Iris pigment epithelial cell (primary cell): ENCODE measurements around the gene STUB1.

Source experiments
- DNase-seq: peaks from one replicate; pipeline ENCODE4 v3.0.0-alpha.2; 2011; ENCODE audit warnings: low read depth

The STUB1 gene

DNA sequence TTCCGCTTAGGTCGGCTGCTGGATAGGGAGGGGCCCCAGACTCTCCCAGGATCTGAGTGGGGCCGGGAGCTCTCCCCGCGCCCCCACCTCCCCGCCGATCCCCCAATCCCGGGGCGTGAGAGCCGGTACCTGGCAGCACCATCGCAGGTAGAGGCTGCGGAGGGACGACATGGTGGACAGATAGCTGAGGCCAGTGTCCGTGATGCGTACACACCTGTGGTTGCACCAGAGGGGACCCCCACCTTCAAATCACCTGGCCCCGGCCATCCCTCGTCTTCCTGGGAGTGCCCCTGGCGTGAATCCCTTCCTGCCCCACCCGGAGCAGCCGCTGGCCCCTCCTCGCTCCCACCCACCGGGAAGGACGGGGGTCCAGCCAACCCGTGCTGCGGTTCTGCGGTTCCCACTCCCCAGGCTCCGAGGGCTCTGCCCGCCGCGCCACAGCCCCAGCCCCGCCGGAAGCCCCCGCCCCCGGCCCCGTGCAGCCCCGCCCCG is 14.7 kb downstream of the STUB1 start:
- DNase-seq, result no peak

DNA sequence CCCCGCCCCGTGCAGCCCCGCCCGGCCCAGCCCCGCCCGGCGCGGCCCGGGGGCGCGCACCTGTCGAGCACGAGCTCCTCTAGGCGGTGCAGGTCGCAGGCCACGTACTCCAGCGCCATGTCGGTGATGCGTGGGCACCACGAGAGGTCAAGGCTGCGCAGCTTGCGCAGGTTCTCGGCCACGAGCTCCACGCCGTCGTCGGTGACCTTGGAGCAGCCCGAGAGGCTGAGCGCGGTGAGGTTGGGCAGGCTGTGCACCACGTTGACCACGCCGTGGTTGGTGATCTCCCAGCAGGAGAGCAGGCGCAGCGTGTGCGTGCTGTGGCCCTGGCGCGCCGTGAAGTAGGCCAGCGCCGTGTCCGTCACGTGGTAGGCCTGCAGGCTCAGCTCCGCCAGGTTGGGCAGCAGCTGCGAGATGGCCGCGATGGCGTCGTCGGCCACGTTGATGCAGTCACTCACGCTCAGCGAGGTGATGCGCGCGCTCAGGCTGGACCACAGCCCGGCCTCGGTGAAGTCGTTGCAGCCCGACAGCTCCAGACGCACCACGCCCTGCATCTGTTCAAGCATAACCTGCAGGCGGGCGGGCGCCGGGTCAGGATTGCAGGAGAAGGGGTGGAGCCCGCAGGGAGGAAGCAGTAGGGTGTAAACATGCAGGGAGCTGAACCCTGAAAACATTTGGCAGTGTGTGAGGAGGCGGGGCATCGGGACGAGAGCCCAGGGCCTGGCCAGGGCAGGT is 15.3 kb downstream of the STUB1 start:
- DNase-seq, result no peak

- DNase-seq, result no peak
Observed at GRCh38 chr16:698911-699671, 18.9 kb downstream of the STUB1 start.

- DNase-seq, result no peak
Observed at GRCh38 chr16:700684-701584, 20.7 kb downstream of the STUB1 start.

DNA sequence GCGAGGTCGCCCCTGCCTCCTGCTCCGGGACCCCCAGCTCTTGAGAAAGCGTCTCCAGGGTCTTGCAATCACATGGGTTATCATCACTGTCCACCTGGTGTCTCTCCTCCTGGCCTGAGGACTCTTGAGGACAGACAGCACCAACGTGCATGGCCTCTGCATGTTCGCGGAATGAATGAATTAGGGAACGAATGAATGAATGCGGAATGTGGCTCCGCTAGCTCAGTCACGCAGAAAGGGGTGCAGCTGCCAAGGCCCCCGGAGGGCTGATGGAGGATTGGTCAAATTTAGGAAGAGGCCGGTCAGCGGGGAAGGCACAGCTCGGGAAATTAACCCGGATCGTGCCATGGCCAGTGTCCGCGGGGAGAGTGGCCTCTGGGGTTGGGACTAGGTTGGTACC is 22.1 kb downstream of the STUB1 start:
- no peak for DNase-seq

GRCh38 chr16:703406-703805 is 23.2 kb downstream of the STUB1 start:
- no peak for DNase-seq

DNA sequence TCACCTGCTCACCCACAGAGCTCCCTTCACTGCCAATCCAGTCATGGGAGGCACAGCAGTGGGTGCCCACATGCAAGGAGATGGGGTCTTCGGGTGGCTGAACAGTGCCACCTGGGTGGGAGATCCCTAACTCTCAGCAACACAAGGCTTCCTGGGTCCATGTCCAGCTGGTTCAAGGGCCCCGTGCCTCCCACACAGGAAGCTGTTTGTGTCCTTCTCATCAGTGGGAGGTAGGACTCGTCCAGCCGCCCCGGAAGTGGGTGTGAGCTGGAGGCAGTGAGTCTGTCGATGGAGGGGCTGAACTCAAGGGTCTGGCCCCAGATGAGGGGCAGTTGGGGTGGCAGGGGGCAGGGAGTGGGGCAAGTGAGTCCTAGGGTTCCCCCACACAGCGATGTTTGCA is 23.8 kb downstream of the STUB1 start:
- DNase-seq, result no peak

DNA sequence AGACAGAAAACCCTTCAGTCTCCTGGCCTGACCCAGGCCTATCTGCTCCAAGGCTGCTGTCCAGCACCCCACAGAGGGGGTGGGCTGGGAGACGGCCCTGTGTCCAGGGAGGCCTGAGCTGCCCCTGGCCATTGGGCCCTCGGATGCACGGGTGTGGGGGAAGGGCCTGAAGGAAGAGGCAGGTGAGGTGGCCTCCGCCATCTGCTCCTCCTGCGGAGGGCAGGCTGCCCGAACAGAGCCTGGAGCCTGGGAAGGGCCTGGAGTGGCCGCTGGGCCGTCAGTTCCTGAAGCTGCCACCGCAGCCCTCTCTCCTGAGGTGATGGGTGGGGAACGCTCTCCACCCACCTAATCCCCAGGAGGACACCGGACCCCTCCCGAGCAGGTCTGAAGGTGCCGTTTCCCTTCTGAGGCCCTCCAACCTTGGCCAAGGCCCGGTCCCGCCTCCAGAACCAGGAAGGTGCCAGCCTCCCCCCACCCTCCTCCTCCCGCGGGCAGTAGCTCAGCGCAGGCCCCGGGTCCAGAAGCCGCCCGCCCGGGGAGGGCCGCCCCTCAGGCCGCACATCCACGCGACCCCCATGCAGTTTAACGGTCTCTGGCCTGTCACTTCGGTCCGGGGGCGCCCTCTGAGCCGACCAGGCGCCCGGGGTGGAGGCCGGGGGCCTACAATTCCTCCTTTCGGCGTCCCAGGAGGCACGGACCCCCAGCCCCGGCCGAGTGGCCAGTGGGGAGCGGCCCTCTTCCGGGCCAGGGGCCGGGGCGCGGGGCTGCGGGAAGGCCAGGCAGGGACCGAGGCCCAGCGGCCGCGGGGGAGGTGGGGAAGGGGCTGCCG is 24.6 kb downstream of the STUB1 start:
- DNase-seq, result no peak

DNA sequence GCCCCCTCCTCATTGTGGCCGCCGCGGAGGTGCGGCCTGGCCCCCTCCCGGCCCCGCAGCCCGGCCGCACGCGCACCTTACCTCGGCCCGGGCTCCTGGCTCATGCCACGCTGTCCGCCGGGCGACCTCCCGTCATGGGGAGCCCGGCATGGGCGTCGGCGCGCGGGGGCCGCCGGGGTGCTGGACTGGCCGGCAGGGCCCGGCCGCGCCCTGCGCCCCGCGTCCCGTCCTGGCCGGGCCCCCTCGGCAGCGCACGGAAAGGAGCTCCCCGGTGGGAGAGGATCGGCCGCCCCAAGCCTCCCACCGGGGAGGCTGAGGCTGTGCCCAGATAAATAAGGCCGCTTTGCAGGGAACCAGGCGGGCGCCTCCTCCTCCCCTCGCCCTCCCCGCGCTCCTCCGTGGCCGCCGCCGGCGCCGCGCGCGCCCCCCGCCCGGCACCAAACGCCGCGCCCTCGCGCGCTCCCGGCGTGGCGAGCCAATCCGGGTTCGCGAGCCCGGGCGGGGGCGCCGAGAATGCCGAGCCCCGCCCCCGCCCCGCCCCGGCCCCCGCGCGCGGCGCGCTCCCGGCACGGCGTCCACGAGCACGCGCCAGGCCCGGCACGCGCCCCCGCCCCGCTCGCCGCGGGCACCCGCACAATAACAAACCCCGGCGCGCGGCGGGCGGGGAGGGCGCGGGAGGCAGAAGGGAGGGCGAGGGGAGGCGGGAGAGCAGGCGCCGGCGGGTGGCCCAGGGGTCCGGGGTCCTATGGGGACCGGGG is 25.4 kb downstream of the STUB1 start, which contains the start of gene FBXL16:
Gene FBXL16, minus strand, starts transcription at position 371 of the 758 bp plus-strand sequence. CDS start 8,396 bp downstream, outside the sequence.
- no peak for DNase-seq

GRCh38 chr16:706189-707061 is 26.2 kb downstream of the STUB1 start:
- no peak for DNase-seq

GRCh38 chr16:707062-707538 is 26.9 kb downstream of the STUB1 start:
- DNase-seq, result no peak

DNA sequence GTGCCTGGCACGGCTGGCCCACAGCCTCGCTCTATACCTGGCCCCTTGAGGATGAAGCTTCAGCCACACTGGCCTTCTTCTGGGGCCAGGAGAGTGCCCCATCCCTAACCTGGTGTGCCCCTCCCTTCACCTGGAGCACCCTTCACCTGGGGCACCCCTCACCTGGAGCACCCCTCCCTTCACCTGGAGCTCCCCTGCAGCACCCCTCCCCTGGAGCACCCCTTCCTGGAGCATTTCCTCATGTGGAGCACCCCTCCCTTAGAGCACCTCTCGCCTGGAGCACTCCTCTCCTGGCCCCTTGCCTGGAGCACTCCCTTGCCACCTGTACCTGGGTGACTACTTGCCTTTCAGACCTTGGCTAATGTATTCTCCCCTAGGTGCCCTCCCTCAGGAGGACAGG is 27.8 kb downstream of the STUB1 start:
- no peak for DNase-seq

DNA sequence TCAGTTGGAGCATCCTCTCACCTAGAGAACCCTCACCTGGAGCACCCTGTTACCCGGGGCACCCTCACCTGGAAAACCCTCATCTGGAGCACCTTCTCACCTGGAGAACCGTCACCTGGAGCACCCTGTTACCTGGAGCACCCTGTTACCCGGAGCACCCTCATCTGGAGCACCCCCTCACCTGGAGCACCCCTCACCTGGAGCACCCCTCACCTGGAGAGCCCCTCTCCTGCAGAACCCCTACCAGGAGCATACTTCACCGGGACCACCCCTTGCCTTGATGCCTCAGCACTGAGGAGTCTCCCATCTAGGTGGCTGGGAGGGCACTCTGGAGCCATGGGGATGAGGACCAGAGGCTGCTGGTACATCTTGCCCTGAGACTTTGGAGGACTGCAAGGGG is 28.7 kb downstream of the STUB1 start:
- no peak for DNase-seq

DNA sequence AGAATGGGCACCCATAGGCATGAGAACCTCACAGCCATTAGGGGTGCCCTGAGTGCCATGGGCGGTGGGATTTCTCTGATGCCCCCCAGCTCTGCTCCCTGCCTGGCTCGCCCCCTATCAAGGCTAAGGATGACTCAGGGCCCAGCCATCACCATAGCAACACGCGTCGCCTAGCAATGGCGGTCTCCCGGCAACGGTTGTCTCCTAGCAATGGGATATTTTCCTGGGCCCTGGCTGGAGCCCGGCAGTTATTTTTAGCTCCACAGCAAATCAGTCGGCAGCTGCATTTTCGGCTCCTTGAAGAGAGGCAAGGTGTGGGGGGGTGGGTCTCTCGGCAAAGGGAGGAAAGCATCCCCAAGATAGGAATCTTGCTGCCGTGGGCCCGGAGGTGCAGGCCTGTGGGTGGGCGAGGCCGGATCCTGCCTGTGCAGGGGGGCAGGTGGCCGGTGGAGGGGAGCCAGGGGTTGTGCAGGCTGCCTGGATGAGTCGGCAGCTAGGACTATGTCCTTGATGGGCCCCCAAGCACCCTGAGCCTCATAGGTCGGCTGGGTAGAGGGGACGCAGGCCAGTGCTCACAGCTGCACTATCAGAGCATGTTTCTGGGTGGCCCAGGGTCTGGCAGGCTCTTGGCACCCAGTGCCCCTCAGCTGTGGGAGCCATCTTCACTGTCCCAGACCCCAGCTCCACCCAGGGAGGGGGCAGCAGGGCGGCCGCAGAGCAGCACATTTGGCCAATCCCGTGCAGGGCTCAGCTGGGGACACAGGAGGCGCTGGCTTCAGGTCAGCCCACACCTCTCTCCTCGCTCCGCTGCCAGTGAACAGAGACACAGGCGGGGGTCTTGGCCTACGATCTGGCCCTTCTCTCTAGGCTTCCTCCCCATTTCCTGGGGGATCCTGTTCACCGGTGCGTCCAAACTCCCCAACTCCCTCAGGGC is 29.6 kb downstream of the STUB1 start:
- peak; percentile 82 for DNase-seq

GRCh38 chr16:710500-711075 is 30.4 kb downstream of the STUB1 start:
- no peak for DNase-seq

GRCh38 chr16:711084-711483 is 30.9 kb downstream of the STUB1 start:
- DNase-seq, result no peak

- DNase-seq, result peak; percentile 52
Observed at GRCh38 chr16:711548-712320, 31.5 kb downstream of the STUB1 start.
